Suprapubic skin (tissue), 3 donors: Measurements from ENCODE around the gene GXYLT2.

Experiments used
- EP300 ChIP-seq: sonication (generic); formaldehyde crosslinking; IDR thresholded peaks from one replicate; pipeline ENCODE4 v1.6.1; 2017; ENCODE audit warnings: antibody characterized with exemption
- TF ChIP-seq, protein P1 (sequence below), 2 donors: fragments of 200-600 bp in 1 of 2; fragments of 450-650 bp in 1 of 2; sonication (generic) in 1 of 2; IDR thresholded peaks; one replicate each; pipeline ENCODE4 v1.5.1; 2016 to 2019; ENCODE audit warnings: antibody characterized with exemption in 2 of 2, mild to moderate bottlenecking in 1 of 2, moderate library complexity in 1 of 2

DNA sequence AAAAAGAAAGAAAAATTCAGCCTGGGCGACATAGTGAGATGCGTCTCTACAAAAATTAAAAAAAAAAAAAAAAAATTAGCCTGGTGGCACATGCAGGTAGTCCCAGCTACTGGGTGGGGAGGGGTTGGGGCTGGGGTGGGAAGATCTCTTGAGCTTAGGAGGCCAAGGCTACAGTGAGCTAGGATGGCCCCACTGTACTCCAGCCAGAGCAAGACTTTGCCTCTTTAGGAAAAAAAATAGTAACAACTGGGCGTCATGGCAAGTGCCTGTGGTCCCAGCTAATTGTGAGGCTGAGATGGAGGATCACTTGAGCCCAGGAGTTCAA lies 84.8 kb downstream of the GXYLT2 start:
- TF ChIP-seq, protein P1, sequence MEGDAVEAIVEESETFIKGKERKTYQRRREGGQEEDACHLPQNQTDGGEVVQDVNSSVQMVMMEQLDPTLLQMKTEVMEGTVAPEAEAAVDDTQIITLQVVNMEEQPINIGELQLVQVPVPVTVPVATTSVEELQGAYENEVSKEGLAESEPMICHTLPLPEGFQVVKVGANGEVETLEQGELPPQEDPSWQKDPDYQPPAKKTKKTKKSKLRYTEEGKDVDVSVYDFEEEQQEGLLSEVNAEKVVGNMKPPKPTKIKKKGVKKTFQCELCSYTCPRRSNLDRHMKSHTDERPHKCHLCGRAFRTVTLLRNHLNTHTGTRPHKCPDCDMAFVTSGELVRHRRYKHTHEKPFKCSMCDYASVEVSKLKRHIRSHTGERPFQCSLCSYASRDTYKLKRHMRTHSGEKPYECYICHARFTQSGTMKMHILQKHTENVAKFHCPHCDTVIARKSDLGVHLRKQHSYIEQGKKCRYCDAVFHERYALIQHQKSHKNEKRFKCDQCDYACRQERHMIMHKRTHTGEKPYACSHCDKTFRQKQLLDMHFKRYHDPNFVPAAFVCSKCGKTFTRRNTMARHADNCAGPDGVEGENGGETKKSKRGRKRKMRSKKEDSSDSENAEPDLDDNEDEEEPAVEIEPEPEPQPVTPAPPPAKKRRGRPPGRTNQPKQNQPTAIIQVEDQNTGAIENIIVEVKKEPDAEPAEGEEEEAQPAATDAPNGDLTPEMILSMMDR (IDR thresholded peaks at IDR 0.05): no peak
- TF ChIP-seq EP300: no peak
